DND-41 (cell line): ENCODE data around the gene GRHL3.

Experiments
- EZH2 ChIP-seq: IDR thresholded peaks from 3 replicates; pipeline ENCODE4 v1.6.1; 2012; ENCODE audit warnings: borderline replicate concordance, low read depth, mild to moderate bottlenecking, moderate library complexity, low read length, inconsistent platforms; ENCODE audit not compliant: severe bottlenecking
- TF ChIP-seq, protein P1 (sequence below): IDR thresholded peaks from 2 replicates; pipeline ENCODE4 v1.5.1; 2012; ENCODE audit warnings: borderline replicate concordance, low read length, moderate library complexity, mild to moderate bottlenecking; ENCODE audit not compliant: poor library complexity, severe bottlenecking; ENCODE audit errors: extremely low read depth

GRCh38 chr1:24364975-24365678, 46.0 kb downstream of the GRHL3 start:
- TF ChIP-seq, protein P1, sequence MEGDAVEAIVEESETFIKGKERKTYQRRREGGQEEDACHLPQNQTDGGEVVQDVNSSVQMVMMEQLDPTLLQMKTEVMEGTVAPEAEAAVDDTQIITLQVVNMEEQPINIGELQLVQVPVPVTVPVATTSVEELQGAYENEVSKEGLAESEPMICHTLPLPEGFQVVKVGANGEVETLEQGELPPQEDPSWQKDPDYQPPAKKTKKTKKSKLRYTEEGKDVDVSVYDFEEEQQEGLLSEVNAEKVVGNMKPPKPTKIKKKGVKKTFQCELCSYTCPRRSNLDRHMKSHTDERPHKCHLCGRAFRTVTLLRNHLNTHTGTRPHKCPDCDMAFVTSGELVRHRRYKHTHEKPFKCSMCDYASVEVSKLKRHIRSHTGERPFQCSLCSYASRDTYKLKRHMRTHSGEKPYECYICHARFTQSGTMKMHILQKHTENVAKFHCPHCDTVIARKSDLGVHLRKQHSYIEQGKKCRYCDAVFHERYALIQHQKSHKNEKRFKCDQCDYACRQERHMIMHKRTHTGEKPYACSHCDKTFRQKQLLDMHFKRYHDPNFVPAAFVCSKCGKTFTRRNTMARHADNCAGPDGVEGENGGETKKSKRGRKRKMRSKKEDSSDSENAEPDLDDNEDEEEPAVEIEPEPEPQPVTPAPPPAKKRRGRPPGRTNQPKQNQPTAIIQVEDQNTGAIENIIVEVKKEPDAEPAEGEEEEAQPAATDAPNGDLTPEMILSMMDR, result no peak
- no peak for TF ChIP-seq EZH2
